ENCODE data around the gene LHFPL2. TPM values are rescaled to one million over a fixed set of nuclear protein-coding genes. Genes with fewer than 3 reads are reported as not detected.
A peak's percentile ranks its signal among the peaks of the same experiment; 100 is the strongest.

Gene LHFPL2
- polyA plus RNA-seq, 1 of the 3 experiments (the other 2 are of a cell fraction): 10.4 TPM

- peak overlapping the region in 1 of 2 experiments; percentile 99; a peak in 1 of 4 replicates for H3K27ac ChIP-seq (ENCODE audit: low read depth in 2 of 2, low read length in 1 of 2)
- DNase-seq: no peak
- no peak overlapping the region for H3K4me2 ChIP-seq
- no peak overlapping the region for H2AFZ ChIP-seq (ENCODE audit: low read depth)
- no peaks in the 10 kb centered on the region for H3K27me3 ChIP-seq (ENCODE audit: insufficient read depth)
- peaks cover 20 to 56% of the 10 kb centered on the region in 2 experiments for H3K4me1 ChIP-seq (ENCODE audit: control insufficient read depth in 1 of 2, insufficient read depth in 2 of 2, low read depth in 1 of 2, low read length in 1 of 2)
- ChIA-PET POLR2A (no interaction called here), CTCF (no interaction called here)
- TF ChIP-seq CTCF (IDR thresholded peaks at IDR 0.05): no peak
- H3F3A ChIP-seq (replicated peaks; ENCODE audit: insufficient read depth): peaks cover 51% of the 10 kb centered on the region
- no peaks in the 10 kb centered on the region for H4K20me1 ChIP-seq (ENCODE audit: insufficient read depth)
- H3K9me2 ChIP-seq: no peaks in the 10 kb centered on the region
- peaks cover 7 to 54% of the 10 kb centered on the region in 2 experiments for H3K36me3 ChIP-seq (replicated peaks in 1 of 2; ENCODE audit: control insufficient read depth in 1 of 2, insufficient read depth in 2 of 2, low read length in 1 of 2)
- no peaks in the 10 kb centered on the region for H3K9me3 ChIP-seq
- H3K9ac ChIP-seq: no peak overlapping the region
- peaks cover 90% of the 10 kb centered on the region for H3K79me2 ChIP-seq (ENCODE audit: insufficient read depth)
- no peak overlapping the region for H3K4me3 ChIP-seq (ENCODE audit: low read depth in 2 of 2, low read length in 1 of 2)
Measured at GRCh38 chr5:78607864-78608263, 40.7 kb downstream of the LHFPL2 start.

GRCh38 chr5:78606241-78606640 lies 42.3 kb downstream of the LHFPL2 start:
- Histone ChIP-seq H3K27me3 (ENCODE audit: insufficient read depth) (no peaks in the 10 kb centered on the region), H3K9me2 (no peaks in the 10 kb centered on the region), H3K4me1 (ENCODE audit: control insufficient read depth in 1 of 2, insufficient read depth in 2 of 2, low read depth in 1 of 2, low read length in 1 of 2) (peaks cover 15 to 49% of the 10 kb centered on the region in 2 experiments), H3K27ac (ENCODE audit: low read depth in 2 of 2, low read length in 1 of 2) (peak overlapping the region in 1 of 2 experiments; percentile 69; a peak in 3 of 4 replicates), H3K9ac (no peak overlapping the region), H4K20me1 (ENCODE audit: insufficient read depth) (no peaks in the 10 kb centered on the region), H3K4me2 (no peak overlapping the region), H3F3A (replicated peaks; ENCODE audit: insufficient read depth) (peaks cover 55% of the 10 kb centered on the region), H2AFZ (ENCODE audit: low read depth) (no peak overlapping the region), H3K36me3 (replicated peaks in 1 of 2; ENCODE audit: control insufficient read depth in 1 of 2, insufficient read depth in 2 of 2, low read length in 1 of 2) (peaks cover 5 to 52% of the 10 kb centered on the region in 2 experiments), H3K9me3 (no peaks in the 10 kb centered on the region), H3K79me2 (ENCODE audit: insufficient read depth) (peaks cover 88% of the 10 kb centered on the region), H3K4me3 (ENCODE audit: low read depth in 2 of 2, low read length in 1 of 2) (no peak overlapping the region)
- DNase-seq: no peak
- POLR2A ChIA-PET: no interaction called here
- TF ChIP-seq RXRA (IDR thresholded peaks at IDR 0.05; ENCODE audit: borderline replicate concordance, low read depth) (no peak), NFIC (IDR thresholded peaks at IDR 0.05; ENCODE audit: borderline replicate concordance) (no peak), ZBTB33 (IDR thresholded peaks at IDR 0.05; ENCODE audit: borderline replicate concordance, low read depth) (no peak), MEF2A (IDR thresholded peaks at IDR 0.05; ENCODE audit: borderline replicate concordance, low read depth) (no peak), GATA2 (CRISPR knock-in tag; IDR thresholded peaks at IDR 0.05) (no peak), SMC3 (IDR thresholded peaks at IDR 0.05; ENCODE audit: low read depth, low read length) (no peak)
- 91% methylated on average over 4 of the region's 4 CpGs for WGBS (ENCODE audit: low lambda C conversion rate)
- CTCF ChIA-PET: interaction anchor here (1.1 kb wide), 1 partner anchor 16 kb away, joined by 3 read pairs; no protein-coding TSS in a partner anchor

GRCh38 chr5:78605611-78606010 lies 43.0 kb downstream of the LHFPL2 start:
- H3K36me3 ChIP-seq (replicated peaks in 1 of 2; ENCODE audit: control insufficient read depth in 1 of 2, insufficient read depth in 2 of 2, low read length in 1 of 2): peaks cover 5 to 56% of the 10 kb centered on the region in 2 experiments
- H3K4me2 ChIP-seq: no peak overlapping the region
- H4K20me1 ChIP-seq (ENCODE audit: insufficient read depth): no peaks in the 10 kb centered on the region
- peaks cover 55% of the 10 kb centered on the region for H3F3A ChIP-seq (replicated peaks; ENCODE audit: insufficient read depth)
- no peaks in the 10 kb centered on the region for H3K9me2 ChIP-seq
- H2AFZ ChIP-seq (ENCODE audit: low read depth): no peak overlapping the region
- 54% methylated on average over 2 of the region's 2 CpGs for WGBS (ENCODE audit: low lambda C conversion rate)
- H3K4me3 ChIP-seq (ENCODE audit: low read depth in 2 of 2, low read length in 1 of 2): no peak overlapping the region
- peaks cover 11 to 46% of the 10 kb centered on the region in 2 experiments for H3K4me1 ChIP-seq (ENCODE audit: control insufficient read depth in 1 of 2, insufficient read depth in 2 of 2, low read depth in 1 of 2, low read length in 1 of 2)
- H3K79me2 ChIP-seq (ENCODE audit: insufficient read depth): peaks cover 90% of the 10 kb centered on the region
- no peaks in the 10 kb centered on the region for H3K27me3 ChIP-seq (ENCODE audit: insufficient read depth)
- no peaks in the 10 kb centered on the region for H3K9me3 ChIP-seq
- peak overlapping the region in 1 of 2 experiments; percentile 69; a peak in 3 of 4 replicates for H3K27ac ChIP-seq (ENCODE audit: low read depth in 2 of 2, low read length in 1 of 2)
- ChIA-PET POLR2A (no interaction called here), CTCF (interaction anchor here (1.1 kb wide), 1 partner anchor 16 kb away, joined by 3 read pairs; no protein-coding TSS in a partner anchor)
- no peak for DNase-seq
- H3K9ac ChIP-seq: no peak overlapping the region
- TF ChIP-seq TCF12 (IDR thresholded peaks at IDR 0.05) (peak; percentile 74), FOXJ3 (CRISPR knock-in tag; IDR thresholded peaks at IDR 0.05) (no peak), TEAD4 (IDR thresholded peaks at IDR 0.05; ENCODE audit: borderline replicate concordance, insufficient read depth) (0 out of 2 replicates have a peak, but pooled peaks have one; percentile 52), RXRA (IDR thresholded peaks at IDR 0.05; ENCODE audit: borderline replicate concordance, low read depth) (no peak), JUND (IDR thresholded peaks at IDR 0.05) (peak; percentile 70), NFIC (IDR thresholded peaks at IDR 0.05; ENCODE audit: borderline replicate concordance) (no peak), SIN3A (IDR thresholded peaks at IDR 0.05; ENCODE audit: borderline replicate concordance, low read depth, low read length) (no peak), EP300 (IDR thresholded peaks at IDR 0.05; ENCODE audit: borderline replicate concordance in 1 of 2, low read depth in 1 of 2, low read length in 1 of 2) (no peak; a peak in 1 of 4 replicates), CTCF (IDR thresholded peaks at IDR 0.05) (no peak), NRF1 (IDR thresholded peaks at IDR 0.05; ENCODE audit: low read depth, low read length) (no peak), MAX (IDR thresholded peaks at IDR 0.05; ENCODE audit: low read depth) (0 out of 2 replicates have a peak, but pooled peaks have one; percentile 30), RAD21 (IDR thresholded peaks at IDR 0.05; ENCODE audit: low read length) (no peak)
